CD4-positive, alpha-beta T cell (primary cell): ENCODE results near the gene UBA3. TPM values are rescaled to one million over a fixed set of nuclear protein-coding genes. Genes with fewer than 3 reads are reported as not detected.

ENCODE experiments used
- ATAC-seq: fragments of 200-7000 bp; cut with Tn5 transposase; one replicate; pipeline ENCODE4 v1.10.0; 2022; ENCODE audit warnings: mild to moderate bottlenecking; ENCODE audit not compliant: poor library complexity
- CTCF ChIA-PET: fragments of 350-600 bp; sonication (Branson Sonifier 250); formaldehyde crosslinking; loops from one replicate; lab custom pipeline; 2021; ENCODE audit warnings: antibody characterized with exemption, inconsistent platforms; lab: Charles Lee
- POLR2A ChIA-PET: fragments of 350-600 bp; sonication (Branson Sonifier 250); formaldehyde crosslinking; loops from one replicate; lab custom pipeline; 2021; ENCODE audit warnings: antibody characterized with exemption, inconsistent platforms; lab: Charles Lee
- DNase-seq, 14 experiments: peaks; one replicate each; pipeline ENCODE4 v3.0.0-alpha.2; 2013 to 2020; ENCODE audit warnings: mixed read lengths in 2 of 14
- H3K27ac ChIP-seq, 2 donors: one replicate each; pipeline versions ENCODE4 v1.5.1 to v1.7.0; 2013; ENCODE audit warnings: low read length in 2 of 2, low read depth in 1 of 2, mild to moderate bottlenecking in 1 of 2
- H3K27me3 ChIP-seq, 2 experiments: 1 replicate in 1 of 2; 2 replicates in 1 of 2; pipeline versions ENCODE4 v1.6.1 to v1.7.0; 2013; ENCODE audit warnings: low read length in 2 of 2, control low read depth in 1 of 2, mild to moderate bottlenecking in 1 of 2, moderate library complexity in 1 of 2; ENCODE audit not compliant: insufficient read depth in 2 of 2, control insufficient read depth in 1 of 2
- H3K36me3 ChIP-seq: one replicate; pipeline ENCODE4 v1.6.1; 2013; ENCODE audit warnings: low read length, control low read depth; ENCODE audit not compliant: insufficient read depth
- H3K4me1 ChIP-seq: one replicate; pipeline ENCODE4 v1.6.1; 2013; ENCODE audit warnings: low read length, control low read depth; ENCODE audit not compliant: insufficient read depth
- H3K4me3 ChIP-seq: one replicate; pipeline ENCODE4 v1.5.1; 2013; ENCODE audit warnings: mild to moderate bottlenecking, low read length, moderate library complexity
- H3K9me3 ChIP-seq, 2 experiments: 1 replicate in 1 of 2; 2 replicates in 1 of 2; pipeline versions ENCODE4 v1.6.1 to v1.7.0; 2013; ENCODE audit warnings: low read length in 2 of 2, mild to moderate bottlenecking in 2 of 2, control low read depth in 1 of 2, moderate library complexity in 1 of 2; ENCODE audit not compliant: control insufficient read depth in 1 of 2, insufficient read depth in 1 of 2
- H3K27ac Mint-ChIP-seq: one replicate; pipeline ENCODE4 v1.8.0; 2020; ENCODE audit warnings: mixed read lengths
- H3K27me3 Mint-ChIP-seq: one replicate; pipeline ENCODE4 v1.8.0; 2021; ENCODE audit warnings: mixed read lengths
- H3K36me3 Mint-ChIP-seq: one replicate; pipeline ENCODE4 v1.8.0; 2021; ENCODE audit warnings: low read depth, mixed read lengths
- H3K4me1 Mint-ChIP-seq: one replicate; pipeline ENCODE4 v1.8.0; 2021; ENCODE audit warnings: low read depth, mixed read lengths
- H3K4me3 Mint-ChIP-seq: one replicate; pipeline ENCODE4 v1.8.0; 2020; ENCODE audit warnings: mild to moderate bottlenecking, mixed read lengths
- H3K9me3 Mint-ChIP-seq: one replicate; pipeline ENCODE4 v1.8.0; 2020; ENCODE audit warnings: mixed read lengths
- CTCF ChIP-seq: fragments of 200-600 bp; IDR thresholded peaks from one replicate; pipeline ENCODE4 v1.8.0; 2022; ENCODE audit warnings: antibody characterized with exemption, mild to moderate bottlenecking
- intact Hi-C, 2 experiments: fragments of 100-400 bp; cut with DNase I in 1 of 2; cut with micrococcal nuclease in 1 of 2; formaldehyde crosslinking; loops; one replicate each; pipeline versions ENCODE4 v1.15.1 to v1.9.0; 2023 to 2025; cut with DNase I, micrococcal nuclease
- total RNA-seq, 174 experiments: library from RNA in 2 of 174; stranded (reverse) in 2 of 174; gene quantifications; one replicate each; pipeline ENCODE4 v1.2.3 and lab custom pipeline; 2021 to 2026

Gene UBA3
- total RNA-seq, 2 experiments from 2014 or later = 33.4 to 43.9 TPM

DNA sequence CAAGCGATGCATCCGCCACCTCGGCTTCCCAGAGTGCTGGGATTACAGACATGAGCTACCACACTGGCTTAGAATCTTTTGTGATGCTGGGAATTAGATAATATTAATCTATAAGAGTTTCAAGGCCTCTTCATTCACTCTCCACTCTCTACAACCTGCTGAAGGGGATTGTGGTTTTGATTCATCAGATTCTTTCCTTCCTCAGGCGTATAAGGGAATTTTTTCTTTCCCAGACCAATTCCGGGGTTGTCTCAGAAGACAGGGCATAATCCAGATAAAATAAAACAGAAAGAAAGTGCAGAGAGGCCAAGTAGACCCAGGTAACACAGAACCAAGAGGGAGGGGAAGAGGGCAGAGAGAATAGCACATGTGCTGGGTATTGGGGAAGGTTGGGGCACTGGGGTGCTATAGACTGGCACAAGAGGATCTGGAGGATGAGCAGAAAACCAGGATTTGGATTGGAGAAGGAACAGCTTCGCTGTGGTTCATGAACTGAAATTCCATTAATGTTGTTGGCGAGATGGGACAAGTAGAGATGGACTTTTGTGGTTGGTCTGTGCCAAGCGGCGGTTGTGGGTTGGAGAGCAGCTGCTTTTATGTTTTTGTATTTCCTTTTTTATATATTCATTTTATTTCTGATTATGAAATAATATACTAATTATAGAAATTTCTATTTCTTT, 17.4 kb upstream of the UBA3 start:
- Histone ChIP-seq H3K27ac (peak overlapping the region; percentile 26 to 43), H3K4me3 (no peak overlapping the region), H3K4me1 (peaks cover 68% of the 10 kb centered on the region), H3K27me3 (no peaks in the 10 kb centered on the region), H3K36me3 (peaks cover 56% of the 10 kb centered on the region), H3K9me3 (no peaks in the 10 kb centered on the region)
- no peak for TF ChIP-seq CTCF
- no peak for DNase-seq
- Mint-ChIP-seq H3K9me3 (no peaks in the 10 kb centered on the region), H3K4me1 (peaks cover 83% of the 10 kb centered on the region), H3K4me3 (peak overlapping the region; percentile 56), H3K27ac (peak overlapping the region; percentile 92), H3K36me3 (peaks cover 72% of the 10 kb centered on the region), H3K27me3 (no peaks in the 10 kb centered on the region)
- POLR2A ChIA-PET = interaction anchor here (1.6 kb wide), 1 partner anchor 13 kb away, joined by 10 read pairs; the partner anchor contains the start of gene ARL6IP5
- CTCF ChIA-PET = interaction anchor here (0.9 to 1.2 kb wide), 2 partner anchors 13 to 24 kb away, joined by 3 to 4 read pairs; partner anchors contain the start of gene ARL6IP5
- intact Hi-C loops = no loop called here
- no peak for ATAC-seq

DNA sequence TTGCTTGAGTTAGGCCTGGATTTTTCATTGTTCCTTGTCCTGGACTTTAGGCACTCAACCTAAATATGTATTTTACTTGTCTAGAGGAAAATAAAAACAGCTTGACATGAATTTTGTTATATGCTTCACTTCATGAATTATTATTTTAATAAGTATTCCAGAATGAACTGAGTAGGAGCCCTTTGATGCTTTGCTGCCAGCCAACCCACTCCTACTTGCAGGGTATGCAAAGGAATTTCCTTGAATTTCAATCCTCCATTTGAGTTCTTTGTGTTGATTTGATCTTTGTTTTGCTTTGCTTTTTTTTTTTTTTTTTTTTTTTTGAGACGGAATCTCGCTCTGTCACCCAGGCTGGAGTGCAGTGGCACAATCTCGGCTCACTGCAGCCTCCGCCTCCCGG, 16.1 kb upstream of the UBA3 start:
- ChIA-PET POLR2A (interaction anchor here (1.1 to 6.8 kb wide), 2 partner anchors 13 to 43 kb away, joined by 7 to 75 read pairs; partner anchors contain the start of genes ARL6IP5, TMF1 and UBA3), CTCF (interaction anchor here (1.7 kb wide), 1 partner anchor 9 kb away, joined by 5 read pairs; no protein-coding TSS in a partner anchor)
- intact Hi-C loops = no loop called here

GRCh38 chr3:69095636-69096035, 15.5 kb upstream of the UBA3 start:
- H3K4me1 Mint-ChIP-seq = peaks cover 87% of the 10 kb centered on the region
- POLR2A ChIA-PET = interaction anchor here (1.1 to 6.8 kb wide), 3 partner anchors 10 to 43 kb away, joined by 7 to 75 read pairs (median 9); partner anchors contain the start of genes ARL6IP5, TMF1 and UBA3
- H3K27ac Mint-ChIP-seq = peak overlapping the region; percentile 92
- H3K9me3 Mint-ChIP-seq = no peaks in the 10 kb centered on the region
- Histone ChIP-seq H3K36me3 (peaks cover 39% of the 10 kb centered on the region), H3K27me3 (no peaks in the 10 kb centered on the region), H3K27ac (peak overlapping the region; percentile 24 to 77), H3K4me1 (peaks cover 76% of the 10 kb centered on the region), H3K9me3 (no peaks in the 10 kb centered on the region), H3K4me3 (no peak overlapping the region)
- no peak for TF ChIP-seq CTCF
- no peak for ATAC-seq
- intact Hi-C loops = no loop called here
- CTCF ChIA-PET = interaction anchor here (1.7 kb wide), 1 partner anchor 9 kb away, joined by 5 read pairs; no protein-coding TSS in a partner anchor
- peaks cover 58% of the 10 kb centered on the region for H3K36me3 Mint-ChIP-seq
- H3K4me3 Mint-ChIP-seq = peak overlapping the region; percentile 83
- no peaks in the 10 kb centered on the region for H3K27me3 Mint-ChIP-seq
- DNase-seq = peak in 4 of 14 experiments; percentile 26 to 61 (median 45)

More for the DNA sequence above, 16.1 kb upstream of the UBA3 start:
- peaks cover 87% of the 10 kb centered on the region for H3K4me1 Mint-ChIP-seq
- H3K27ac Mint-ChIP-seq = peak overlapping the region; percentile 92
- no peaks in the 10 kb centered on the region for H3K27me3 Mint-ChIP-seq
- Histone ChIP-seq H3K4me3 (no peak overlapping the region), H3K27me3 (no peaks in the 10 kb centered on the region), H3K27ac (peak overlapping the region; percentile 24 to 77), H3K36me3 (peaks cover 43% of the 10 kb centered on the region), H3K9me3 (no peaks in the 10 kb centered on the region), H3K4me1 (peaks cover 75% of the 10 kb centered on the region)
- peak overlapping the region; percentile 7 for H3K4me3 Mint-ChIP-seq
- H3K9me3 Mint-ChIP-seq = no peaks in the 10 kb centered on the region
- H3K36me3 Mint-ChIP-seq = peaks cover 60% of the 10 kb centered on the region
- no peak for TF ChIP-seq CTCF
- no peak for DNase-seq
- ATAC-seq = no peak
